ENCODE data around the gene ANKRD27. TPM values are rescaled to one million over a fixed set of nuclear protein-coding genes. Genes with fewer than 3 reads are reported as not detected.

Gene ANKRD27
- total RNA-seq, 1 experiment from 2014 or later = 21.8 TPM

DNA sequence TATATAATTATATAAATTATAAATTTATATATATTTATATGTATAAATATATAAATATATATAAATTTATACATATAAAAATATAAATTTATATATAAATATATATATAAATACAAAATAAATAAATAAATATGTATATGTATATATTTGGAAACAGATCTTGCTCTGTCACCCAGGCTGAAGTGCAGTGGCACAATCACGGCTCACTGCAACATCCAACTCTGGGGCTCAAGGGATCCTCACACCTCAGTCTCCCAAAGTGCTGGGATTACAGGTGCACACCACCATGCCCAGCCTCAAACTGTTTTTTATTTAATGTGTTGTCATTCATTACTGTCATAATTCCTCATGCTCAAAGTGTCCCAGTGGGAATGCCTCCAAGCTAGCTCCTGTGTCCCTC, 119.2 kb downstream of the ANKRD27 start:
- DNase-seq (ENCODE audit: low read depth) = no peak

- peak; percentile 3 for DNase-seq (ENCODE audit: low read depth)
These were observed 124.3 kb downstream of the ANKRD27 start for GRCh38 chr19:32550666-32551065.

Other genes starting within 250 kb of the ANKRD27 start
- gene PDCD5, start 94.0 kb downstream of the ANKRD27 start, total RNA-seq (2014; rRNA removed) = 150 and 180 TPM in 2 replicates
- 0.26 and 0.69 TPM in 2 replicates for gene RGS9BP, start 668 bp upstream of the ANKRD27 start, total RNA-seq (2014; rRNA removed)
- 16.5 and 17.0 TPM in 2 replicates for gene NUDT19, start 16.6 kb upstream of the ANKRD27 start, total RNA-seq (2014; rRNA removed)
- 0.52 and 0.71 TPM in 2 replicates for gene TDRD12, start 44.6 kb upstream of the ANKRD27 start, total RNA-seq (2014; rRNA removed)
- not detected in 2 replicates for gene SLC7A9, start 194.6 kb upstream of the ANKRD27 start, total RNA-seq (2014; rRNA removed)

Data from LHCN-M2 (cell line).